Lung (tissue), 12 donors: ENCODE measurements around the gene CDH23. TPM values are rescaled to one million over a fixed set of nuclear protein-coding genes. Genes with fewer than 3 reads are reported as not detected.

Source experiments
- ATAC-seq: fragments of 200-7000 bp; cut with Tn5 transposase; one replicate; pipeline ENCODE4 v1.9.1; 2020; ENCODE audit warnings: moderate number of reproducible peaks; ENCODE audit not compliant: insufficient read depth, low FRiP score
- DNase-seq, 3 donors: peaks; one replicate each; pipeline ENCODE4 v3.0.0-alpha.2; 2013 to 2017
- H3K27ac ChIP-seq, 2 donors: one replicate each; pipeline ENCODE4 v1.5.1; 2013; ENCODE audit warnings: mild to moderate bottlenecking in 2 of 2, moderate library complexity in 2 of 2, control low read depth in 1 of 2, inconsistent platforms in 1 of 2, low read depth in 1 of 2, low read length in 1 of 2
- H3K27me3 ChIP-seq, 3 donors: one replicate each; pipeline ENCODE4 v1.5.1; 2013; ENCODE audit warnings: low read length in 2 of 3; ENCODE audit not compliant: control insufficient read depth in 3 of 3, insufficient read depth in 3 of 3
- H3K36me3 ChIP-seq, 4 donors: one replicate each; pipeline ENCODE4 v1.5.1; 2013; ENCODE audit warnings: low read length in 4 of 4, mild to moderate bottlenecking in 1 of 4, moderate library complexity in 1 of 4; ENCODE audit not compliant: control insufficient read depth in 4 of 4, insufficient read depth in 4 of 4
- H3K4me1 ChIP-seq, 5 donors: one replicate each; pipeline ENCODE4 v1.5.1; 2013; ENCODE audit warnings: low read length in 5 of 5, mild to moderate bottlenecking in 2 of 5, moderate library complexity in 1 of 5; ENCODE audit not compliant: control insufficient read depth in 5 of 5, insufficient read depth in 5 of 5
- H3K4me3 ChIP-seq: one replicate; pipeline ENCODE4 v1.5.1; 2013; ENCODE audit warnings: mild to moderate bottlenecking, control low read depth, moderate library complexity
- H3K9ac ChIP-seq, 2 donors: one replicate each; pipeline ENCODE4 v1.5.1; 2013; ENCODE audit warnings: low read length in 2 of 2, control low read depth in 1 of 2; ENCODE audit not compliant: insufficient read depth in 1 of 2
- H3K9me3 ChIP-seq, 4 donors: one replicate each; pipeline ENCODE4 v1.5.1; 2013; ENCODE audit warnings: low read length in 3 of 4, mild to moderate bottlenecking in 1 of 4, moderate library complexity in 1 of 4; ENCODE audit not compliant: control insufficient read depth in 4 of 4, insufficient read depth in 3 of 4
- WGBS, 2 donors: extraction: QIAGEN DNeasy Blood & Tissue Kit; methylation state at CpG; one replicate each; pipeline ENCODE4 v1.1.7; 2013; 5-methylcytosine and 5-hydroxymethylcytosine counted together
- polyA plus RNA-seq, 2 donors: library from polyadenylated mRNA; stranded (reverse); fragments of 200-250 nt; gene quantifications; one replicate each; pipeline ENCODE4 v1.2.1, GENCODE V29; 2013
- total RNA-seq, 2 donors: library from RNA; depleted of rRNA in 1 of 2; stranded (reverse); fragments of >200 nt in 1 of 2; gene quantifications; one replicate each; pipeline ENCODE4 v1.2.1, GENCODE V29; 2014 to 2021
- TF ChIP-seq, protein P1 (sequence below): IDR thresholded peaks from 2 replicates; pipeline ENCODE4 v1.5.1; 2012; ENCODE audit warnings: mild to moderate bottlenecking; ENCODE audit errors: control extremely low read depth, extremely low read depth
- donor health status: control.
- donor health status: control.
- donor health status: Bipolar disorder and iron deficiency.
- donor health status: healthy.
- donor health status: DM: yes; HTN: yes; CAD: no.

The CDH23 gene
- total and polyA plus RNA-seq, 4 donors = 4.5 to 29.5 (median 6.0) TPM

DNA sequence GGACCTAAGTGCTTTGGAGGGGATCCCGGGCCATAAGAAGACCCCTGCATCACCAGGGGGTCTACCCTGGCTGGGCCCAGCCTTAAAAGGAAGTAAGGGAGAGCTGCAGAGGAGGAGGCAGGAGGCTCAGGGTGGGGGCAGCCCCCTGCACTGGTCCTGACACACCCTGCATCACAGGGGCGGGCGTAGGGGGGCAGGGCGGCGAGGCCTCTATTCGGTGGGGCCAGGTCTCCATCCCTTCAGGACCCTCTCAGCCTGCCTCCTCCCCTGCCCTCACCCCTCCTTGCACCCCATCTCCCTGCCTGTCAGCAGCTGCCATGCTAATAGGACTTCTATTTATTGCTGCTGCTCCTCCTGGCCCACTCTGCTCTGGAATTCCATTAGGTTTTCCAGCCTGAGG, 221.5 kb downstream of the CDH23 start:
- DNase-seq = no peak
- Histone ChIP-seq H3K4me1 (peaks cover 5 to 29% (median 23%) of the 10 kb centered on the region in 5 donors), H3K27ac (no peak overlapping the region), H3K4me3 (no peak overlapping the region), H3K27me3 (no peaks in the 10 kb centered on the region), H3K36me3 (no peaks in the 10 kb centered on the region), H3K9ac (no peak overlapping the region), H3K9me3 (no peaks in the 10 kb centered on the region)
- ATAC-seq = no peak
- TF ChIP-seq, protein P1, sequence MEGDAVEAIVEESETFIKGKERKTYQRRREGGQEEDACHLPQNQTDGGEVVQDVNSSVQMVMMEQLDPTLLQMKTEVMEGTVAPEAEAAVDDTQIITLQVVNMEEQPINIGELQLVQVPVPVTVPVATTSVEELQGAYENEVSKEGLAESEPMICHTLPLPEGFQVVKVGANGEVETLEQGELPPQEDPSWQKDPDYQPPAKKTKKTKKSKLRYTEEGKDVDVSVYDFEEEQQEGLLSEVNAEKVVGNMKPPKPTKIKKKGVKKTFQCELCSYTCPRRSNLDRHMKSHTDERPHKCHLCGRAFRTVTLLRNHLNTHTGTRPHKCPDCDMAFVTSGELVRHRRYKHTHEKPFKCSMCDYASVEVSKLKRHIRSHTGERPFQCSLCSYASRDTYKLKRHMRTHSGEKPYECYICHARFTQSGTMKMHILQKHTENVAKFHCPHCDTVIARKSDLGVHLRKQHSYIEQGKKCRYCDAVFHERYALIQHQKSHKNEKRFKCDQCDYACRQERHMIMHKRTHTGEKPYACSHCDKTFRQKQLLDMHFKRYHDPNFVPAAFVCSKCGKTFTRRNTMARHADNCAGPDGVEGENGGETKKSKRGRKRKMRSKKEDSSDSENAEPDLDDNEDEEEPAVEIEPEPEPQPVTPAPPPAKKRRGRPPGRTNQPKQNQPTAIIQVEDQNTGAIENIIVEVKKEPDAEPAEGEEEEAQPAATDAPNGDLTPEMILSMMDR = no peak
- 93 to 96% methylated on average over 6 of the region's 6 CpGs for WGBS, 2 donors

DNA sequence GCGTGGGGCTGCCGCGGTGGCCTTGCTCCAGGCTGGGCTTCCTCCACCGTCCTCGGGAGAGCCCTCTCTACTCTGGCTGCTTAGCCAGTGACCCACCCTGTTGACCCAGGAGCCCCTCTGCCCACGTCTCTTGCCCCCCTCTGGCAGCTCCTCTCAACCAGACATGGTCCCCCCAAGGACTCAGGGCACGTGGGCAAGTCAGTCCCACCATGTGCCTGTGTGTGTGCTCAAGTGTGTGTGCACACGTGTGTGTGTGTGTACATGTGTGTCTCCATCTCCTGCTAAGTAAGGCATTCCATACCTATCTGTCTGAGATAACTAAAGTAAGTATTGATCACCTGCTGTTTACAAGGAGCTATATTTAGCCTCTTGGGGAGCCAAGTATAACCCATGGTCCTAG, 221.9 kb downstream of the CDH23 start:
- DNase-seq = no peak
- Histone ChIP-seq H3K27me3 (no peaks in the 10 kb centered on the region), H3K4me3 (no peak overlapping the region), H3K4me1 (peaks cover 3 to 33% (median 24%) of the 10 kb centered on the region in 5 donors), H3K36me3 (no peaks in the 10 kb centered on the region), H3K9me3 (no peaks in the 10 kb centered on the region), H3K27ac (no peak overlapping the region), H3K9ac (no peak overlapping the region)
- TF ChIP-seq, protein P1 = no peak
- no peak for ATAC-seq
- 88 to 92% methylated on average over 8 of the region's 8 CpGs for WGBS, 2 donors

DNA sequence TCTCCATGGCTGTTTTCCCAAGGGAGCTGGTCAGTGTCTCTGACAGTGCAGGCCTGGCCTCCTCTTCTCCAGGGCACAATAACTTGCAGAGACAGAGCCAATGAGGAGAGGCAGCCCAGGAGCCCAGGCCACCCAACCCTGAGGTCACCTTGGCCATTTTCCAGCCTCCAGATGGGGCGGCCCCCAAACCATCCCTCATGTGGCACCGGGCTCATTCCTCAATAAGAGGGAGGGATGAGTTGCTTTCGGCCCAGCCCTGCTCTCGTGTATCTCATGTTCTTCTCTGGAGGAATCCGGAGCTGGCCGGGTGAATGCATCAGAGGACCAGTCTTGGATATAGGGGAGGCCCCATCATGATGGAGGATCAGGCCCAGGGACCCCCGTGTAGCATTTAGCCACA, 223.9 kb downstream of the CDH23 start:
- H3K9ac ChIP-seq = no peak overlapping the region
- ATAC-seq (no peak), DNase-seq (no peak)
- no peak overlapping the region for H3K4me3 ChIP-seq
- no peaks in the 10 kb centered on the region for H3K36me3 ChIP-seq
- WGBS, 2 donors = 79 to 91% methylated on average over 7 of the region's 7 CpGs
- H3K27ac ChIP-seq = peak overlapping the region in 1 of 2 donors; percentile 66
- H3K4me1 ChIP-seq = peaks cover 0 to 33% (median 24%) of the 10 kb centered on the region in 5 donors
- no peaks in the 10 kb centered on the region for H3K9me3 ChIP-seq
- TF ChIP-seq, protein P1 = no peak
- H3K27me3 ChIP-seq = no peaks in the 10 kb centered on the region
